Transverse colon (tissue), 4 donors: ENCODE measurements around the gene SERPINH1. TPM values are rescaled to one million over a fixed set of nuclear protein-coding genes. Genes with fewer than 3 reads are reported as not detected.

Experiments used
- DNase-seq: peaks from one replicate; pipeline ENCODE4 v3.0.0-alpha.2; 2019
- H3K27ac ChIP-seq, 4 donors: fragments of 200-600 bp; sonication (generic); 2 replicates each; pipeline ENCODE4 v1.5.1; 2016 to 2018; ENCODE audit warnings: inconsistent platforms in 4 of 4
- H3K27me3 ChIP-seq: fragments of 200-600 bp; sonication (generic); 2 replicates; pipeline ENCODE4 v1.5.1; 2017; ENCODE audit warnings: inconsistent platforms
- H3K36me3 ChIP-seq, 4 donors: fragments of 200-600 bp; sonication (generic); 2 replicates each; pipeline ENCODE4 v1.5.1; 2017 to 2019; ENCODE audit warnings: inconsistent platforms in 4 of 4
- H3K4me1 ChIP-seq, 4 donors: fragments of 200-600 bp; sonication (generic); 2 replicates each; pipeline ENCODE4 v1.5.1; 2017 to 2020; ENCODE audit warnings: inconsistent platforms in 4 of 4
- H3K4me3 ChIP-seq, 4 donors: fragments of 200-600 bp; sonication (generic); 1 replicate in 1 of 4; 2 replicates in 3 of 4; pipeline versions ENCODE4 v1.5.1 to v1.6.1; 2017 to 2019; ENCODE audit warnings: inconsistent platforms in 4 of 4
- H3K9me3 ChIP-seq, 2 donors: fragments of 200-600 bp; sonication (generic); 2 replicates each; pipeline ENCODE4 v1.5.1; 2017 to 2019; ENCODE audit warnings: inconsistent platforms in 2 of 2
- CTCF ChIP-seq, 5 experiments: fragments of 200-600 bp in 3 of 5; fragments of 450-650 bp in 2 of 5; sonication (generic) in 3 of 5; IDR thresholded peaks; 1 replicate in 2 of 5; 2 replicates in 3 of 5; pipeline ENCODE4 v1.5.1; 2016 to 2017; ENCODE audit warnings: antibody characterized with exemption in 5 of 5, inconsistent platforms in 3 of 5, mild to moderate bottlenecking in 2 of 5, moderate library complexity in 1 of 5
- EP300 ChIP-seq: sonication (generic); formaldehyde crosslinking; IDR thresholded peaks from one replicate; pipeline ENCODE4 v1.6.1; 2017; ENCODE audit warnings: antibody characterized with exemption, low read depth
- POLR2A ChIP-seq: fragments of 450-650 bp; IDR thresholded peaks from one replicate; pipeline ENCODE4 v1.6.1; 2016; ENCODE audit warnings: antibody characterized with exemption, mild to moderate bottlenecking, moderate library complexity
- POLR2AphosphoS5 ChIP-seq, 3 donors: sonication (generic); formaldehyde crosslinking; IDR thresholded peaks; one replicate each; pipeline ENCODE4 v1.6.1; 2016; ENCODE audit warnings: antibody characterized with exemption in 3 of 3
- WGBS, 2 donors: methylation state at CpG; one replicate each; pipeline ENCODE4 v1.1.5; 2018; ENCODE audit warnings: low coverage in 1 of 2; 5-methylcytosine and 5-hydroxymethylcytosine counted together
- in situ Hi-C, 4 donors: fragments of 200-750 bp; cut with MboI; loops; one replicate each; pipeline versions ENCODE4 v1.15.0 to v1.15.1; 2017; ENCODE audit warnings: low sequenced_read_pairs in 3 of 4, low pct_ligation_motif_present in 1 of 4, low pct_unique_long_range_greater_than_20kb in 1 of 4
- intact Hi-C: fragments of 100-400 bp; cut with DNase I; formaldehyde crosslinking; loops from one replicate; pipeline ENCODE4 v1.15.1; 2023; ENCODE audit warnings: low total_unique reads
- total RNA-seq, 4 donors: library from RNA; depleted of rRNA; stranded (reverse); fragments of >200 nt; gene quantifications; one replicate each; pipeline ENCODE4 v1.1.0, GENCODE V29; 2016

Gene SERPINH1
- total RNA-seq, 4 donors from 2014 or later, result 34.8 to 169 (median 76.0) TPM

GRCh38 chr11:75547617-75548058 is 14.4 kb upstream of the SERPINH1 start:
- WGBS, 2 donors, result 14 to 60% methylated on average over 1 to 7 of the region's 7 CpGs
- intact Hi-C loops (loop anchor here (5.0 kb wide), 1 partner anchor 35 kb away; no protein-coding TSS in a partner anchor), in situ Hi-C loops (loop anchor here (25.0 kb wide), 2 partner anchors 110 to 260 kb away; partner anchors contain the start of gene KLHL35 (in 1 of the 4))
- no peaks in the 10 kb centered on the region for H3K27me3 ChIP-seq
- peaks cover 0 to 3% (median 1%) of the 10 kb centered on the region in 4 donors for H3K4me1 ChIP-seq
- H3K36me3 ChIP-seq, result no peaks in the 10 kb centered on the region
- H3K4me3 ChIP-seq, result no peak overlapping the region
- DNase-seq, result peak; percentile 72
- no peaks in the 10 kb centered on the region for H3K9me3 ChIP-seq
- TF ChIP-seq POLR2AphosphoS5 (IDR thresholded peaks at IDR 0.05) (no peak), POLR2A (no peak), CTCF (IDR thresholded peaks at IDR 0.05) (peak; percentile 77 to 90 (median 84)), EP300 (no peak)
- peak overlapping the region in 1 of 4 donors; percentile 14 for H3K27ac ChIP-seq

- no peak overlapping the region for H3K27ac ChIP-seq
- no peaks in the 10 kb centered on the region for H3K9me3 ChIP-seq
- H3K27me3 ChIP-seq, result no peaks in the 10 kb centered on the region
- peaks cover 0 to 7% (median 3%) of the 10 kb centered on the region in 4 donors for H3K4me1 ChIP-seq
- H3K36me3 ChIP-seq, result no peaks in the 10 kb centered on the region
- TF ChIP-seq POLR2AphosphoS5 (IDR thresholded peaks at IDR 0.05), result no peak
- no peak for TF ChIP-seq POLR2A
- TF ChIP-seq EP300, result no peak
- no peak for TF ChIP-seq CTCF (IDR thresholded peaks at IDR 0.05)
- no peak for DNase-seq
- intact Hi-C loops (loop anchor here (5.0 kb wide), 1 partner anchor 34 kb away; no protein-coding TSS in a partner anchor), in situ Hi-C loops (loop anchor here (25.0 kb wide), 2 partner anchors 111 to 261 kb away; partner anchors contain the start of gene KLHL35 (in 1 of the 4))
- 94% methylated on average over 8 of the region's 8 CpGs; no CpG with 5 or more reads in 1 of the 2 donors for WGBS, 2 donors
- no peak overlapping the region for H3K4me3 ChIP-seq
These were observed 13.3 kb upstream of the SERPINH1 start for GRCh38 chr11:75548595-75549272.

GRCh38 chr11:75549370-75549958 is 12.6 kb upstream of the SERPINH1 start:
- H3K36me3 ChIP-seq, result no peaks in the 10 kb centered on the region
- peaks cover 0 to 11% (median 8%) of the 10 kb centered on the region in 4 donors for H3K4me1 ChIP-seq
- no peak for DNase-seq
- intact Hi-C loops (loop anchor here (5.0 kb wide), 1 partner anchor 33 kb away; no protein-coding TSS in a partner anchor), in situ Hi-C loops (loop anchor here (25.0 kb wide), 2 partner anchors 112 to 262 kb away; partner anchors contain the start of gene KLHL35 (in 1 of the 4))
- no peak overlapping the region for H3K4me3 ChIP-seq
- TF ChIP-seq POLR2A (no peak), CTCF (IDR thresholded peaks at IDR 0.05) (no peak), POLR2AphosphoS5 (IDR thresholded peaks at IDR 0.05) (no peak), EP300 (no peak)
- WGBS, 2 donors, result 76 to 79% methylated on average over 5 of the region's 5 CpGs
- no peak overlapping the region for H3K27ac ChIP-seq
- H3K27me3 ChIP-seq, result no peaks in the 10 kb centered on the region
- H3K9me3 ChIP-seq, result no peaks in the 10 kb centered on the region

GRCh38 chr11:75553182-75553581 is 8.9 kb upstream of the SERPINH1 start:
- H3K4me3 ChIP-seq, result no peak overlapping the region
- peaks cover 6 to 27% (median 21%) of the 10 kb centered on the region in 4 donors for H3K4me1 ChIP-seq
- WGBS, 2 donors, result 84% methylated on average over 6 of the region's 6 CpGs; no CpG with 5 or more reads in 1 of the 2 donors
- H3K9me3 ChIP-seq, result no peaks in the 10 kb centered on the region
- in situ Hi-C loops, result no loop called here
- TF ChIP-seq POLR2AphosphoS5 (IDR thresholded peaks at IDR 0.05) (no peak), CTCF (IDR thresholded peaks at IDR 0.05) (no peak)
- H3K36me3 ChIP-seq, result no peaks in the 10 kb centered on the region
- DNase-seq, result no peak
- H3K27me3 ChIP-seq, result no peaks in the 10 kb centered on the region
- intact Hi-C loops, result no loop called here
- peak overlapping the region; percentile 68 to 92 (median 88) for H3K27ac ChIP-seq
